Body of pancreas (tissue), 4 donors: ENCODE measurements around the gene HMOX2.

Source experiments
- CTCF ChIP-seq, 7 experiments: fragments of 450-650 bp in 4 of 7; fragments of 200-600 bp in 3 of 7; sonication (generic) in 3 of 7; IDR thresholded peaks; one replicate each; pipeline ENCODE4 v1.5.1; 2016 to 2019; ENCODE audit warnings: antibody characterized with exemption in 7 of 7
- POLR2A ChIP-seq, 3 donors: fragments of 450-650 bp; IDR thresholded peaks; one replicate each; pipeline ENCODE4 v1.6.1; 2016; ENCODE audit warnings: antibody characterized with exemption in 3 of 3, mild to moderate bottlenecking in 2 of 3

GRCh38 chr16:4514606-4515005 lies 38.4 kb downstream of the HMOX2 start:
- no peak for TF ChIP-seq CTCF (IDR thresholded peaks at IDR 0.05)
- no peak for TF ChIP-seq POLR2A (IDR thresholded peaks at IDR 0.05)
